Uterus (tissue), 2 donors: ENCODE measurements around the gene BIN2.

Source experiments
- CTCF ChIP-seq, 4 experiments: fragments of 200-600 bp in 2 of 4; fragments of 450-650 bp in 2 of 4; sonication (generic) in 2 of 4; IDR thresholded peaks; one replicate each; pipeline ENCODE4 v1.5.1; 2016 to 2019; ENCODE audit warnings: antibody characterized with exemption in 4 of 4, mild to moderate bottlenecking in 2 of 4, moderate library complexity in 1 of 4
- POLR2A ChIP-seq, 2 donors: fragments of 450-650 bp; IDR thresholded peaks; one replicate each; pipeline ENCODE4 v1.6.1; 2016; ENCODE audit warnings: antibody characterized with exemption in 2 of 2, mild to moderate bottlenecking in 1 of 2, moderate library complexity in 1 of 2

GRCh38 chr12:51342416-51342815 lies 18.4 kb upstream of the BIN2 start:
- no peak for TF ChIP-seq CTCF (IDR thresholded peaks at IDR 0.05)
- TF ChIP-seq POLR2A (IDR thresholded peaks at IDR 0.05), result no peak
